Activated CD4-positive, alpha-beta T cell treated with anti-CD3 and anti-CD28 coated beads, Interleukin-10, Interleukin-2, amounts not matched to agents 100 ng/mL and 50 ng/mL, durations not matched to agents 16 hours and 8 hours (primary cell): Measurements from ENCODE around the gene CYP46A1.

ENCODE experiments used
- DNase-seq: peaks from one replicate; pipeline ENCODE4 v3.0.0-alpha.2; 2020

Gene CYP46A1

DNA sequence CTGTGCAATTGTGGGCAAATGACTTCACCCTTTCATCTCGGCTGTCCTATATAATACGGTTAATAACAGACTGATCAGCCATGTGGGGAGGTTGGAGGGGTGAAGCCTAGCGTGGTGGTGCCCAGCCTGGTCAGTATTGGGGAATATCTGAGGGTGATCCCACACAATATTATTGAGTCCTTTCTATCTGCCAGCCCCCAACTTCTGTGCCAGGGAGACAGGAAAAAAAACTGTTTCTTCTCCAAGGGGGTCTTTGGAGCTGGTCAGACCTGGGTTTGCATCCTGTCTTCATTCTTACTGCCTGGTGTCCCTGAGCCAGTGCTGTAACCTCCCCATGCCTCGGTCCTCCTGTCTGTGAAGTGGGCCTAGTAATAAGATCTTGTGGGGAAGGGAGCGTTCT, 6.5 kb downstream of the CYP46A1 start:
- DNase-seq, result no peak

GRCh38 chr14:99691111-99691885, 7.2 kb downstream of the CYP46A1 start:
- DNase-seq, result no peak

DNA sequence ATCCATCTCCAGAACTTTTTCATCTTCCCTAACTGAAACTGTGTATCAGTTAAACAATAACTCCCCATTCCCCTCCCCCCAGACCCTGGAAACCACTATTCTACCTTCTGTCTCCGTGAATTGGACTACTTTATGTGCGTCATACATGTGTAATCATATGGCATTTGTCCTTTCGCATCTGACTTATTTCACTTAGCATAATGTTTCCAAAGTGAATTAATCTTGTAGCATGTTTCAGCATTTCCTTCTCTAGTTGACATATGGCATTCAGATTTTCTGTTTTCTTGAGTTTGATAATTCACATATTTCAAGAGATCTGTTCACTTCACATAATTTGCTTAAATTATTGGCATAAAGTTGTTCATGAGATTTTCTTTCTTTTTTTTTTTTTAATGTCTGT, 9.8 kb downstream of the CYP46A1 start:
- no peak for DNase-seq

DNA sequence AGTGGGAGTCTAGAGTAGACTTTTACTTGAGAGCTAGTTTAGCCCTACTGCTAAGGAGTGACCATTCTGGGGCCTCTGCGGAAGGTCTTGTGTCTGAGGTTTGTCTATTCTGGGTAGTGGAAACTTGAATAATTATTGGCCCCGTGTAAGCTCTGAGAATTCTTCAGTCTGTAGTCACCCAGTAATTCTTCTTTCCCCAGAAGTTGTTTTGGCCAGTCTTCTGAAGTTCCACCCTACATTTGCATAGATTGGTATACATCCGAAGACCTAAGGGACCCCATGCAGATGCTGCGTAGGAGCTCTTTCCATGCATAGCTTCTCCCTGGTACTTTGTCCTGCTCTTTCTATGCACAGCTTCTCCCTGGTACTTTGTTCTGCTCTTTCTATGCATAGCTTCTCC, 12.8 kb downstream of the CYP46A1 start:
- DNase-seq, result no peak

- DNase-seq, result no peak
Observed at GRCh38 chr14:99698236-99698635, 14.1 kb downstream of the CYP46A1 start.

DNA sequence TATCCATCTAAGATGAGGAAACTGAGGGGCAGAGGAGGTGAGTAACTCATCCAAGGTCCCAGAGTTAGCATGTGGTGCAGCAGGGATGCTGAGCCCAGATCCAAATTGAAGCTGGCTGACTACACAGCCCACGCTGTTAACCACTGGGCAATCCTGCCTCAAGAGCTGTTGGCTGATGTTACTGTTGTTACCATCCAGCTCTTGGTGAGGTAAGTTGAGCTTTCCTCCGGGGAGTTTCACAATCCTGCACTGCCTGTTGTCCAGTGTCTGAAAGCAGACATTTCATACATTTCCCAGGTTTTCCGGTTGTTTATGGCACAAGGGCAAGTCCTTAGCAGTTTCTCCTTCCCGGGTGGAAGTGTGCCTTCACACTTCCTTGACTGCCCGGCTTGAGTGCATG, 14.5 kb downstream of the CYP46A1 start:
- DNase-seq, result no peak

- DNase-seq, result no peak
Observed at GRCh38 chr14:99699085-99699760, 15.1 kb downstream of the CYP46A1 start.

- no peak for DNase-seq
Observed at GRCh38 chr14:99699861-99700260, 15.8 kb downstream of the CYP46A1 start.

- no peak for DNase-seq
Observed at GRCh38 chr14:99700379-99700778, 16.3 kb downstream of the CYP46A1 start.

DNA sequence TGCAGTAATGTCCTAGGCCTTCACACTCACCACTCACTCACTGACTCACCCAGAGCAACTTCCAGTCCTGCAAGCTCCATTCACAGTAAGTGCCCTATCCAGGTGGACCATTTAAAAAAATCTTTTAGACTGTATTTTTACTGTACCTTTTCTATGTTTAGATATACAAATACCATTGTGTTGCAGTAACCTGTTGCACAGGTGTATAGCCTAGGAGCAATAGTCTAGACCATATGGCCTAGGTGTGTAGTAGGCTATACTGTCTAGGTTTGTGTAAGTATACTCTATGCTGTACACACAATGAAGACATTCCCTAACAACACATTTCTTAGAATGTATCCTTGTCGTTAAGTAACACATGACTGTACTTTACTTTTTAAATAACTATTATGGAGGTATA, 17.2 kb downstream of the CYP46A1 start:
- DNase-seq, result no peak

DNA sequence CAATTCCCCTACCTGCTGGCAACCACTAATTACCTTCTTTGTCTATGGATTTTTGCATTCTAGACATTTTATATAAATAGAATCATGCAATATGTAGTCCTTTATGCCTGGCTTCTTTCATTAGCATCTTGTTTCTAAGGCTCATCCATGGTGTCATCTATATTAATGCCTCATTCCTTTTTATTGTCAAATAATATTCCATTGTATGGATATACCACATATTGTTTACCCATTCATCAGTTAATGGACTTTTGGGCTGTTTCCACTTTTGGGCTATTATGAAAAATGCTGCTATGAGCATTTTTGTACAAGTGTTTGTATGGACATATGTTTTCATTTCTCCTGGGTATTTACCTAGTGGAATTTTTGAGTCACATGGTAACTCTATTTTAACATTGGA, 18.0 kb downstream of the CYP46A1 start:
- DNase-seq, result no peak

- DNase-seq, result no peak
Observed at GRCh38 chr14:99703381-99703780, 19.3 kb downstream of the CYP46A1 start.

- no peak for DNase-seq
Observed at GRCh38 chr14:99704037-99704436, 19.9 kb downstream of the CYP46A1 start.

DNA sequence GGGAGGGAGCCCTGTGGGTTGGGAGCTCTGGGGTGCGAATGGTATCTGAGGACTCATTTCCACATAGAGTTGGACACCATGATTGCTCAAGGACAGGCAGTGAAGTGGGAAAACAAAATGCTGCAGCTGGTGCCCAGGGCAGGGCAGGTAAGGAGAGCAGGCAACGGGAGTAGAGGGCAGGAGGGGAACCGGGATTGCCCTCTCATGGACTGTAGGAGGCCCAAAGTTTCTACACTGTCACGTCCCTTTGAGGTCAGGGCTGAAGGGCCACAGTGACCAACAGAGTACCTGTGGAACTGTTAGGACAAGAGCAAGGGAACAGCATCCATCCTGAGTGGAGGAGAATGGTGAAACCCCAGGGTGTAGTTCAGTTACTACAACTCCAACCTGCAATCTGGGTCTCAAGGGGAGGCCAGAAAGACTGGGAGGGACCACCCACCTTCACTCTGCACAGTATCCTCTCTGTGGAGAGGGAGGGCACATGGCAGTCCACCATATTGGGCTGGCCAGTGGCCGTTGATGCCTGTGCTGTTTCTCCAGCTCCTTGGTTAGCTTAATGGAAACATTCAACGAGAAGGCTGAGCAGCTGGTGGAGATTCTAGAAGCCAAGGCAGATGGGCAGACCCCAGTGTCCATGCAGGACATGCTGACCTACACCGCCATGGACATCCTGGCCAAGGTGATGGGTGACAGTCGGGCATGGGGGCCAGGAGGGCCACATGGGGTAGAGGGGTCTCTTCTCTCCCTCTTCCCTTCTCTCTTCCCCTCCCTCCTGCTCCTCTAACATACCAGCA, 22.2 kb downstream of the CYP46A1 start:
- DNase-seq, result no peak

DNA sequence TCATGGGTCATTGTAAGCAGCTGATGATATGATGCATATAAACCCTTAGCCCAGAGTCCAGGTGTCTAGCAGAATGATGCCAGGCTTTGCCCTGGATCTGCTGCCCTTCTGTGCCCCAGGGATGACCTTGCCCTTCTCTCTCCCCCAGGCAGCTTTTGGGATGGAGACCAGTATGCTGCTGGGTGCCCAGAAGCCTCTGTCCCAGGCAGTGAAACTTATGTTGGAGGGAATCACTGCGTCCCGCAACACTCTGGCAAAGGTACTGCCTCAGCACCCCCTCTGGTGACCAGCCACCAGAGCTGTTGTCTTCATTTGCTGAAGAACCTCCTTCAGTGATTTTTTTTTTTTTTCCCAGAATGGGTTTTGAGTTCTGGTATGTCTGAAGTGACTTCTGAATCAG, 23.3 kb downstream of the CYP46A1 start:
- no peak for DNase-seq

- no peak for DNase-seq
Observed at GRCh38 chr14:99707921-99708320, 23.8 kb downstream of the CYP46A1 start.

DNA sequence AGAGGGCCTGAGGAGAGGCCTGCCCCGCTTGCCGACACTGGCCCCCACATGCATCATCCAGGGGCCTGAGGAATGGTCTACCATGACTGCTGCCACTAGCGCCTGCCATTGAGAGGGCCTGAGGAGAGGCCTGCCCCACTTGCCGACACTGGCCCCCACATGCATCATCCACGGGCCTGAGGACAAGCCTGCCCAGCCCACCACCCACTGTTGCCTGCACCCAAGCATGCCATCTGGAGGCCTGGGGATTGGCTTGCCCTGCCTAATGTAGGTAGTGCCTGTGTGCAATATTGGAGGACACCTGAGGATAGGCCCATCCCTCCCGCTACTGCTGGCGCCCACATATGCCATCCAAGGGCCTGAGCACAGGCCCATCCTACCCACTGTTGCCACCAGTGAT, 24.4 kb downstream of the CYP46A1 start:
- no peak for DNase-seq

- no peak for DNase-seq
Observed at GRCh38 chr14:99713972-99714371, 29.9 kb downstream of the CYP46A1 start.

- DNase-seq, result no peak
Observed at GRCh38 chr14:99715266-99716000, 31.3 kb downstream of the CYP46A1 start.

- DNase-seq, result no peak
Observed at GRCh38 chr14:99716091-99716849, 32.2 kb downstream of the CYP46A1 start.

GRCh38 chr14:99716850-99717681, 33.0 kb downstream of the CYP46A1 start:
- no peak for DNase-seq

DNA sequence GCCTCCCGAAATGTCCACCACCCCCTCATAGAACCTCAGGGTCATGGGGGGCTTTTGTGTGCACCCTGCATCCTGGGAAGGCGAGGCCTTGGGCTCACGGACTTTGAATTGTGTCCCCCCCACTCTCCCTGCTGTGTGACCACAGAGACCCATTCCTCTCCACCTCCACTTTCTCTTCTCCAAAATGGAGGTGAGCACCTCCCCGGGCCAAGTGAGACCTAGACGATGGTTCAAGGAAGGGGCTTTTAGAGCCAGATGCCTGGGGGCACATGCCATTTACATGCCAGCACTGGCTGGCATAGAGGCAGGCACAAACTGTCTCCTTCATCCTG, 33.5 kb downstream of the CYP46A1 start:
- DNase-seq, result no peak
